HepG2 (cell line): ENCODE data around the gene CD248. TPM values are rescaled to one million over a fixed set of nuclear protein-coding genes. Genes with fewer than 3 reads are reported as not detected.
A peak's percentile ranks its signal among the peaks of the same experiment; 100 is the strongest.

Experiments used
- ATF2 ChIP-seq: sonication (generic); formaldehyde crosslinking; IDR thresholded peaks from 2 replicates; pipeline ENCODE4 v1.4.0; 2020; ENCODE audit warnings: missing genetic modification reagents
- ATF6 ChIP-seq: sonication (generic); formaldehyde crosslinking; conservative IDR thresholded peaks from 2 replicates; pipeline ENCODE4 v1.4.0; 2020; ENCODE audit warnings: missing genetic modification reagents
- DMAP1 ChIP-seq: IDR thresholded peaks from 2 replicates; pipeline ENCODE4 v1.6.1; 2016
- GTF3A ChIP-seq: sonication (generic); formaldehyde crosslinking; conservative IDR thresholded peaks from 2 replicates; pipeline ENCODE4 v1.4.0; 2020; ENCODE audit warnings: mild to moderate bottlenecking, missing genetic modification reagents
- HCFC1 ChIP-seq: fragments of 150-350 bp; IDR thresholded peaks from 2 replicates; pipeline ENCODE4 v1.6.1; 2014; ENCODE audit warnings: low read depth, low read length
- MYPOP ChIP-seq: sonication (generic); formaldehyde crosslinking; IDR thresholded peaks from 2 replicates; pipeline ENCODE4 v1.8.1; 2023; ENCODE audit warnings: mild to moderate bottlenecking, moderate library complexity, missing genetic modification reagents
- NPAS2 ChIP-seq: sonication (generic); formaldehyde crosslinking; IDR thresholded peaks from 2 replicates; pipeline ENCODE4 v1.8.0; 2022; ENCODE audit warnings: mild to moderate bottlenecking, missing genetic modification reagents, borderline replicate concordance
- NR2F1 ChIP-seq, 2 experiments: fragments of 450-650 bp in 1 of 2; formaldehyde crosslinking in 1 of 2; IDR thresholded peaks; 2 replicates each; pipeline versions ENCODE4 v1.5.0 to v1.6.1; 2016 to 2020; ENCODE audit warnings: mild to moderate bottlenecking in 1 of 2, missing compliant biosample characterization in 1 of 2, missing genetic modification reagents in 1 of 2, moderate library complexity in 1 of 2
- SOX6 ChIP-seq, 2 experiments: fragments of 450-650 bp in 1 of 2; sonication (generic) in 1 of 2; formaldehyde crosslinking in 1 of 2; IDR thresholded peaks; 2 replicates each; pipeline versions ENCODE4 v1.4.0 to v1.6.1; 2017 to 2020; ENCODE audit warnings: antibody characterized with exemption in 1 of 2, mild to moderate bottlenecking in 1 of 2, missing genetic modification reagents in 1 of 2
- ZBTB26 ChIP-seq: IDR thresholded peaks from 2 replicates; pipeline ENCODE4 v1.6.1; 2016; ENCODE audit warnings: missing compliant biosample characterization, missing genetic modification reagents, borderline replicate concordance
- ZBTB43 ChIP-seq: sonication (generic); formaldehyde crosslinking; conservative IDR thresholded peaks from 2 replicates; pipeline ENCODE4 v1.4.0; 2020; ENCODE audit warnings: missing genetic modification reagents
- ZNF512 ChIP-seq: sonication (generic); formaldehyde crosslinking; IDR thresholded peaks from 2 replicates; pipeline ENCODE4 v1.4.0; 2020; ENCODE audit warnings: mild to moderate bottlenecking, missing genetic modification reagents
- ZXDC ChIP-seq: sonication (generic); formaldehyde crosslinking; IDR thresholded peaks from 2 replicates; pipeline ENCODE4 v1.5.0; 2020; ENCODE audit warnings: mild to moderate bottlenecking, missing genetic modification reagents
- polyA plus RNA-seq, 8 experiments: library from polyadenylated mRNA; depleted of rRNA in 3 of 8; stranded (reverse) in 7 of 8; unstranded in 1 of 8; fragments of >200 nt; fragmentation: Illumina TruSeq in 4 of 8; extraction: Trizol in 4 of 8; gene quantifications; 2 replicates each; pipeline versions ENCODE4 v1.2.1 to v1.2.3, GENCODE V29; 2011 to 2016; ENCODE audit warnings: low read depth in 4 of 8, missing spikeins in 1 of 8, mixed read lengths in 1 of 8; ENCODE audit not compliant: insufficient read depth in 1 of 8
- total RNA-seq, 5 experiments: library from RNA; depleted of rRNA; stranded (reverse); fragments of >200 nt; fragmentation: Illumina TruSeq; extraction: Trizol; gene quantifications; 2 replicates each; pipeline ENCODE4 v1.2.3, GENCODE V29; 2016; ENCODE audit warnings: low read depth in 1 of 5

CD248 gene
- total and polyA plus RNA-seq, 2 of the 13 experiments (the other 11 are each of a cell fraction or from before 2014, with no cell fraction given) = 0.25 to 0.35 TPM

- TF ChIP-seq ZNF512 (CRISPR knock-in tag) = no peak
- peak; percentile 80 for TF ChIP-seq HCFC1
- no peak for TF ChIP-seq NR2F1 (CRISPR knock-in tag; IDR thresholded peaks at IDR 0.05)
- peak; percentile 77; the same call in 1 of the 2 replicates for TF ChIP-seq ATF2 (CRISPR knock-in tag)
- peak; percentile 56; the same call in 1 of the 2 replicates for TF ChIP-seq DMAP1 (CRISPR knock-in tag)
- no peak for TF ChIP-seq ZBTB26
- TF ChIP-seq ATF6 = no peak
- TF ChIP-seq GTF3A = no peak
- no peak for TF ChIP-seq ZBTB43
- TF ChIP-seq MYPOP (CRISPR knock-in tag) = no peak; the same call in 1 of the 2 replicates
- 0 out of 2 replicates have a peak, but pooled peaks have one; percentile 18 for TF ChIP-seq ZXDC
- no peak for TF ChIP-seq SOX6 (IDR thresholded peaks at IDR 0.05)
- peak; percentile 47; the same call in 1 of the 2 replicates for TF ChIP-seq SOX6 (CRISPR knock-in tag; IDR thresholded peaks at IDR 0.05)
- no peak for TF ChIP-seq NPAS2
Measured at GRCh38 chr11:66344550-66345315, 27.9 kb upstream of the CD248 start, which contains the start of gene BRMS1 (continued).
